Liver (tissue), 9 donors: ENCODE measurements around the gene GTF3C4. TPM values are rescaled to one million over a fixed set of nuclear protein-coding genes. Genes with fewer than 3 reads are reported as not detected.

ENCODE experiments used
- DNase-seq: peaks from one replicate; pipeline ENCODE4 v3.0.0-alpha.2; 2017; ENCODE audit warnings: low spot score
- H3K27ac ChIP-seq, 2 donors: one replicate each; pipeline ENCODE4 v1.7.0; 2013; ENCODE audit warnings: inconsistent platforms in 2 of 2, low read length in 2 of 2, control low read depth in 1 of 2, low read depth in 1 of 2, mild to moderate bottlenecking in 1 of 2
- H3K27me3 ChIP-seq, 4 donors: one replicate each; pipeline versions ENCODE4 v1.6.1 to v1.7.0; 2013; ENCODE audit warnings: low read length in 3 of 4, inconsistent platforms in 1 of 4, mild to moderate bottlenecking in 1 of 4, moderate library complexity in 1 of 4; ENCODE audit not compliant: control insufficient read depth in 4 of 4, insufficient read depth in 4 of 4
- H3K36me3 ChIP-seq, 4 donors: one replicate each; pipeline versions ENCODE4 v1.6.1 to v1.7.0; 2013; ENCODE audit warnings: low read length in 3 of 4, mild to moderate bottlenecking in 3 of 4, low read depth in 1 of 4, moderate library complexity in 1 of 4; ENCODE audit not compliant: control insufficient read depth in 4 of 4, insufficient read depth in 3 of 4
- H3K4me1 ChIP-seq, 4 donors: one replicate each; pipeline versions ENCODE4 v1.6.1 to v1.7.0; 2013; ENCODE audit warnings: low read length in 3 of 4, mild to moderate bottlenecking in 3 of 4, moderate library complexity in 1 of 4; ENCODE audit not compliant: control insufficient read depth in 4 of 4, insufficient read depth in 4 of 4
- H3K4me3 ChIP-seq, 3 donors: one replicate each; pipeline versions ENCODE4 v1.6.1 to v1.7.0; 2013; ENCODE audit warnings: low read length in 3 of 3, control low read depth in 1 of 3, low read depth in 1 of 3, mild to moderate bottlenecking in 1 of 3
- H3K9ac ChIP-seq, 2 donors: one replicate each; pipeline ENCODE4 v1.7.0; 2013; ENCODE audit warnings: low read length in 2 of 2, mild to moderate bottlenecking in 2 of 2, moderate library complexity in 2 of 2, control low read depth in 1 of 2, low read depth in 1 of 2
- H3K9me3 ChIP-seq, 4 donors: one replicate each; pipeline versions ENCODE4 v1.6.1 to v1.7.0; 2013; ENCODE audit warnings: low read length in 3 of 4; ENCODE audit not compliant: control insufficient read depth in 4 of 4
- ATF3 ChIP-seq: IDR thresholded peaks from 2 replicates; pipeline ENCODE4 v1.6.1; 2016; ENCODE audit warnings: antibody characterized with exemption
- EGR1 ChIP-seq, 2 donors: IDR thresholded peaks; 2 replicates each; pipeline ENCODE4 v1.6.1; 2016 to 2018; ENCODE audit warnings: antibody characterized with exemption in 2 of 2, low read depth in 2 of 2
- FOXA1 ChIP-seq: IDR thresholded peaks from 2 replicates; pipeline ENCODE4 v1.6.1; 2016; ENCODE audit warnings: antibody characterized with exemption
- FOXA2 ChIP-seq: IDR thresholded peaks from 2 replicates; pipeline ENCODE4 v1.6.1; 2016; ENCODE audit warnings: antibody characterized with exemption
- GABPA ChIP-seq, 2 donors: IDR thresholded peaks in 1 of 2; conservative IDR thresholded peaks in 1 of 2; 2 replicates each; pipeline ENCODE4 v1.6.1; 2016; ENCODE audit warnings: antibody characterized with exemption in 2 of 2, mild to moderate bottlenecking in 1 of 2, moderate library complexity in 1 of 2
- HNF4A ChIP-seq, 2 donors: conservative IDR thresholded peaks; 2 replicates each; pipeline ENCODE4 v1.6.1; 2016; ENCODE audit warnings: antibody characterized with exemption in 2 of 2, mild to moderate bottlenecking in 2 of 2
- HNF4G ChIP-seq: IDR thresholded peaks from 2 replicates; pipeline ENCODE4 v1.6.1; 2016; ENCODE audit warnings: antibody characterized with exemption
- JUND ChIP-seq, 2 donors: IDR thresholded peaks; 2 replicates each; pipeline ENCODE4 v1.6.1; 2016; ENCODE audit warnings: antibody characterized with exemption in 2 of 2
- NR2F2 ChIP-seq: IDR thresholded peaks from 2 replicates; pipeline ENCODE4 v1.6.1; 2016; ENCODE audit warnings: antibody characterized with exemption
- RAD21 ChIP-seq, 2 donors: IDR thresholded peaks; 2 replicates each; pipeline ENCODE4 v1.6.1; 2016; ENCODE audit warnings: antibody characterized with exemption in 2 of 2, mild to moderate bottlenecking in 2 of 2
- SP1 ChIP-seq: IDR thresholded peaks from 2 replicates; pipeline ENCODE4 v1.6.1; 2018; ENCODE audit warnings: antibody characterized with exemption, mild to moderate bottlenecking
- TAF1 ChIP-seq: conservative IDR thresholded peaks from 2 replicates; pipeline ENCODE4 v1.6.1; 2016; ENCODE audit warnings: antibody characterized with exemption, mild to moderate bottlenecking
- YY1 ChIP-seq: IDR thresholded peaks from 2 replicates; pipeline ENCODE4 v1.6.1; 2016; ENCODE audit warnings: antibody characterized with exemption, mild to moderate bottlenecking
- WGBS: extraction: QIAGEN DNeasy Blood & Tissue Kit; methylation state at CpG from one replicate; pipeline ENCODE4 v1.1.7; 2013; 5-methylcytosine and 5-hydroxymethylcytosine counted together
- polyA plus RNA-seq, 2 donors: library from polyadenylated mRNA; stranded (reverse) in 1 of 2; unstranded in 1 of 2; fragments of 200-250 nt in 1 of 2; fragments of >200 nt in 1 of 2; fragmentation: Nextera tagmentation in 1 of 2; extraction: Ambion mirVana in 1 of 2; gene quantifications; one replicate each; pipeline versions ENCODE4 v1.2.1 to v1.2.3, GENCODE V29; 2013 to 2015
- total RNA-seq, 2 donors: library from RNA; depleted of rRNA; stranded (reverse); fragments of >200 nt; gene quantifications; one replicate each; pipeline ENCODE4 v1.2.3, GENCODE V29; 2014
- TF ChIP-seq, protein P1 (sequence below): IDR thresholded peaks from 2 replicates; pipeline ENCODE4 v1.6.1; 2016; ENCODE audit warnings: antibody characterized with exemption
- TF ChIP-seq, protein P2 (sequence below): IDR thresholded peaks from 2 replicates; pipeline ENCODE4 v1.6.1; 2016; ENCODE audit warnings: antibody characterized with exemption, mild to moderate bottlenecking
- donor health status: healthy.
- donor health status: healthy.
- donor health status: healthy.
- donor health status: healthy.
- donor health status: healthy.

The GTF3C4 gene
- total and polyA plus RNA-seq, 4 donors = 1.4 to 7.2 (median 5.0) TPM

DNA sequence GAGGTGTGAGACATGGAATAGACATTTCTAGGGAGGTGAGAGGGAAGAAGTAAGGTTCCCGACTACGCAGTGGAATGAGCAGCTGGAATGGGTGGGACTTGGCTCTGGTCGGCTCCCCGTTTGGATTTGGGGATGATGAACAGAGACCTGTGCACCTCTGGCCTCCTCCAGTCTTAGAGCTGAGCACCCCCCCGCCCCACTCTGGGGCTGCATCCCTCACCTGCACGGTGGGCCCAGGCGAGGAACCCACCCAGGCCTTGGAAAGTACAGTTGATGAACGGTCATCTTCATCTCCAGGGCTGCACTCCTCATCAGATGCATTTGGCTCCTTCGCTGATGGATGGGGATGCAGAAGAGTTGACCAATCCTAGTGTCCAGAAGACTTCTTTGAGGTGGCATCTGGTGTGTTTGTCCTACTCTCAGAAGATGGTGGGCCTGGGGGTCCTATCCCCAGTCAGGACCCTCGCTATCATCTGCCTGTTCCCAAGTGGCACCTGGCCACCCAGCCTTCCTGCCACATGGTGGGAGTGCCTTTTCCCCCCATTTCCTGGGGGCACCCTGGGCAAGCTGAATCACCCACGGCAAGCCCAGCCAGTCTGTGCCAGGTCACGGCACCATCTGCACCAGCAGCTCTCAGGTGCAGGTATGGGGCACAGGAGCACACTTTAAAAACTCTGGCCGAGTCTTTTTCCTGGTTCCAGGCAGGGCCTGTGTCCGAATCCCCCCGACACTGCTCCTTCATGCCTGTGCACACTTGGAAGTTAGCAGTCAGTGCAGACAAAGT lies 70.5 kb downstream of the GTF3C4 start:
- no peaks in the 10 kb centered on the region for H3K4me1 ChIP-seq
- no peaks in the 10 kb centered on the region for H3K36me3 ChIP-seq
- DNase-seq = no peak
- no peak overlapping the region for H3K27ac ChIP-seq
- no peak overlapping the region for H3K9ac ChIP-seq
- peaks cover 3 to 20% (median 12%) of the 10 kb centered on the region in 4 donors for H3K27me3 ChIP-seq
- H3K4me3 ChIP-seq = no peak overlapping the region
- H3K9me3 ChIP-seq = no peaks in the 10 kb centered on the region
- TF ChIP-seq EGR1 (IDR thresholded peaks at IDR 0.05; ENCODE audit: low read depth in 2 of 2) = no peak
- TF ChIP-seq NR2F2 = no peak
- no peak for TF ChIP-seq HNF4G
- TF ChIP-seq YY1 = no peak
- TF ChIP-seq, protein P1, sequence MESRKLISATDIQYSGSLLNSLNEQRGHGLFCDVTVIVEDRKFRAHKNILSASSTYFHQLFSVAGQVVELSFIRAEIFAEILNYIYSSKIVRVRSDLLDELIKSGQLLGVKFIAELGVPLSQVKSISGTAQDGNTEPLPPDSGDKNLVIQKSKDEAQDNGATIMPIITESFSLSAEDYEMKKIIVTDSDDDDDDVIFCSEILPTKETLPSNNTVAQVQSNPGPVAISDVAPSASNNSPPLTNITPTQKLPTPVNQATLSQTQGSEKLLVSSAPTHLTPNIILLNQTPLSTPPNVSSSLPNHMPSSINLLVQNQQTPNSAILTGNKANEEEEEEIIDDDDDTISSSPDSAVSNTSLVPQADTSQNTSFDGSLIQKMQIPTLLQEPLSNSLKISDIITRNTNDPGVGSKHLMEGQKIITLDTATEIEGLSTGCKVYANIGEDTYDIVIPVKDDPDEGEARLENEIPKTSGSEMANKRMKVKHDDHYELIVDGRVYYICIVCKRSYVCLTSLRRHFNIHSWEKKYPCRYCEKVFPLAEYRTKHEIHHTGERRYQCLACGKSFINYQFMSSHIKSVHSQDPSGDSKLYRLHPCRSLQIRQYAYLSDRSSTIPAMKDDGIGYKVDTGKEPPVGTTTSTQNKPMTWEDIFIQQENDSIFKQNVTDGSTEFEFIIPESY = no peak
- TF ChIP-seq RAD21 (IDR thresholded peaks at IDR 0.05) = no peak
- TF ChIP-seq ATF3 = no peak
- TF ChIP-seq SP1 = no peak
- no peak for TF ChIP-seq GABPA (IDR thresholded peaks at IDR 0.05 in 1 of 2, conservative IDR thresholded peaks at IDR 0.05 in 1 of 2)
- TF ChIP-seq HNF4A (conservative IDR thresholded peaks at IDR 0.05) = no peak
- WGBS = 90% methylated on average over 15 of the region's 15 CpGs

DNA sequence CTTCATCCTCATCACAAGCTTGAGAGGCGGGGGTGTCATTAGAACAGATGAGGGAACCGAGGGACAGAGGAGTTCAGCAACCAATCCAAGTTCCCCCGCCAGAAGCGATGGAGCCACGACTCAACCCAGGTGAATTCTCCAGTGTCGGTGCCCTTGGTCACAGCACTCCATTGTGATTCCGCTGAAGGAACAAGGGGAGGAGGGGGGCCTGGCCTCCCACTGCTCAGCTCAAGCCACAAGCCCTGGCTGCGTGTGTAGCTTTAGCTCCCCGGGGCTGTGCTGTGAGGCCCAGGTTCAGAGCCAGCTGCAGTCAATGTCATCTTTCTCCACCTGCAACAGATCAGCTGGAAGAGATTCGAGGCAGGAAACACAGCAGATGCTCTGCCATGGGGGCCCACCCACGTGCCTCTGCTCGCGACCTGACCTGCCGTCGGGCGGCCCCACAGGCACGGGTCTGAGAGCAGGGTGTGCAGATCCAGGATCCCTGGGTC lies 72.6 kb downstream of the GTF3C4 start:
- TF ChIP-seq JUND (IDR thresholded peaks at IDR 0.05) = no peak
- TF ChIP-seq FOXA2 = no peak
- TF ChIP-seq EGR1 (IDR thresholded peaks at IDR 0.05; ENCODE audit: low read depth in 2 of 2) = no peak
- TF ChIP-seq, protein P2, sequence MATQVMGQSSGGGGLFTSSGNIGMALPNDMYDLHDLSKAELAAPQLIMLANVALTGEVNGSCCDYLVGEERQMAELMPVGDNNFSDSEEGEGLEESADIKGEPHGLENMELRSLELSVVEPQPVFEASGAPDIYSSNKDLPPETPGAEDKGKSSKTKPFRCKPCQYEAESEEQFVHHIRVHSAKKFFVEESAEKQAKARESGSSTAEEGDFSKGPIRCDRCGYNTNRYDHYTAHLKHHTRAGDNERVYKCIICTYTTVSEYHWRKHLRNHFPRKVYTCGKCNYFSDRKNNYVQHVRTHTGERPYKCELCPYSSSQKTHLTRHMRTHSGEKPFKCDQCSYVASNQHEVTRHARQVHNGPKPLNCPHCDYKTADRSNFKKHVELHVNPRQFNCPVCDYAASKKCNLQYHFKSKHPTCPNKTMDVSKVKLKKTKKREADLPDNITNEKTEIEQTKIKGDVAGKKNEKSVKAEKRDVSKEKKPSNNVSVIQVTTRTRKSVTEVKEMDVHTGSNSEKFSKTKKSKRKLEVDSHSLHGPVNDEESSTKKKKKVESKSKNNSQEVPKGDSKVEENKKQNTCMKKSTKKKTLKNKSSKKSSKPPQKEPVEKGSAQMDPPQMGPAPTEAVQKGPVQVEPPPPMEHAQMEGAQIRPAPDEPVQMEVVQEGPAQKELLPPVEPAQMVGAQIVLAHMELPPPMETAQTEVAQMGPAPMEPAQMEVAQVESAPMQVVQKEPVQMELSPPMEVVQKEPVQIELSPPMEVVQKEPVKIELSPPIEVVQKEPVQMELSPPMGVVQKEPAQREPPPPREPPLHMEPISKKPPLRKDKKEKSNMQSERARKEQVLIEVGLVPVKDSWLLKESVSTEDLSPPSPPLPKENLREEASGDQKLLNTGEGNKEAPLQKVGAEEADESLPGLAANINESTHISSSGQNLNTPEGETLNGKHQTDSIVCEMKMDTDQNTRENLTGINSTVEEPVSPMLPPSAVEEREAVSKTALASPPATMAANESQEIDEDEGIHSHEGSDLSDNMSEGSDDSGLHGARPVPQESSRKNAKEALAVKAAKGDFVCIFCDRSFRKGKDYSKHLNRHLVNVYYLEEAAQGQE = no peak
- no peak for TF ChIP-seq ATF3
- TF ChIP-seq TAF1 = no peak
- TF ChIP-seq HNF4G = no peak
- no peak for TF ChIP-seq FOXA1
- DNase-seq = no peak
- no peak overlapping the region for H3K4me3 ChIP-seq

More for the DNA sequence above, 72.6 kb downstream of the GTF3C4 start:
- Histone ChIP-seq H3K9ac (no peak overlapping the region), H3K27me3 (peaks cover 3 to 20% (median 12%) of the 10 kb centered on the region in 4 donors), H3K4me1 (no peaks in the 10 kb centered on the region), H3K36me3 (no peaks in the 10 kb centered on the region), H3K27ac (no peak overlapping the region), H3K9me3 (no peaks in the 10 kb centered on the region)
- 63% methylated on average over 17 of the region's 17 CpGs for WGBS
